ENCODE results near the gene HAND2. TPM values are rescaled to one million over a fixed set of nuclear protein-coding genes. Genes with fewer than 3 reads are reported as not detected.

HAND2 gene
- total RNA-seq, 1 donor from 2014 or later, result not detected

GRCh38 chr4:173536808-173537429 is 6.9 kb upstream of the HAND2 start:
- intact Hi-C loops (cut with micrococcal nuclease), result loop anchor here (5.0 kb wide), 1 partner anchor 35 kb away; no protein-coding TSS in a partner anchor

DNA sequence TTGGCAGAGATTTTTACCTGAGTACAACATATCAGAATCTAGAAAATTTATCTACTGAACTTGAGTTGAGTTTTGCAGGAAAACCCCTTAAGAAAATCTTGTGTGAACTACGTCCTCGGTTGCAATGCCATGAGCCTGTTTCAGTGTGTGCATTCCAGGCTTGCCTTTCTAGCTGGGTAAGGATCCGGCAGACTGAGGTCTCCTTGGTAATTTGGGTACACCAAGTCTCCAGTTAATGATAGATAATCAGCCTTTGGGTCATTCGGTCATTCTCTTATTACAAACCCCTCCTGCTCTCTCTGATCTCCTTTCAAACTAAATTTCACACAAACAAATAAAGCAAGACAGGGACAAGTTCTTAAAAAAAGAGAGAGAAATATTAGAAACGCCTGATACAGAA is 5.9 kb upstream of the HAND2 start:
- intact Hi-C loops (cut with micrococcal nuclease), result loop anchor here (5.0 kb wide), 1 partner anchor 34 kb away; no protein-coding TSS in a partner anchor

GRCh38 chr4:173535165-173535902 is 5.3 kb upstream of the HAND2 start:
- intact Hi-C loops (cut with micrococcal nuclease), result loop anchor here (5.0 kb wide), 1 partner anchor 33 kb away; no protein-coding TSS in a partner anchor

GRCh38 chr4:173534434-173534833 is 4.4 kb upstream of the HAND2 start:
- intact Hi-C loops (cut with micrococcal nuclease), result no loop called here

GRCh38 chr4:173532725-173533511 is 2.9 kb upstream of the HAND2 start:
- intact Hi-C loops (cut with micrococcal nuclease), result no loop called here

- intact Hi-C loops (cut with micrococcal nuclease), result loop anchor here (2.0 kb wide), 1 partner anchor 15 kb away; no protein-coding TSS in a partner anchor
These were observed 1.3 kb upstream of the HAND2 start for GRCh38 chr4:173531086-173531965.

- intact Hi-C loops (cut with micrococcal nuclease), result loop anchor here (1.0 to 2.0 kb wide), 2 partner anchors 8 to 14 kb away; no protein-coding TSS in a partner anchor
These were observed 477 bp upstream of the HAND2 start for GRCh38 chr4:173530326-173531085.

GRCh38 chr4:173528378-173529321 is 1.4 kb downstream of the HAND2 start:
- intact Hi-C loops (cut with micrococcal nuclease), result loop anchor here (5.0 kb wide), 1 partner anchor 689 kb away; no protein-coding TSS in a partner anchor

GRCh38 chr4:173527103-173527891 is 2.7 kb downstream of the HAND2 start:
- intact Hi-C loops (cut with micrococcal nuclease), result loop anchor here (5.0 kb wide), 1 partner anchor 690 kb away; no protein-coding TSS in a partner anchor

DNA sequence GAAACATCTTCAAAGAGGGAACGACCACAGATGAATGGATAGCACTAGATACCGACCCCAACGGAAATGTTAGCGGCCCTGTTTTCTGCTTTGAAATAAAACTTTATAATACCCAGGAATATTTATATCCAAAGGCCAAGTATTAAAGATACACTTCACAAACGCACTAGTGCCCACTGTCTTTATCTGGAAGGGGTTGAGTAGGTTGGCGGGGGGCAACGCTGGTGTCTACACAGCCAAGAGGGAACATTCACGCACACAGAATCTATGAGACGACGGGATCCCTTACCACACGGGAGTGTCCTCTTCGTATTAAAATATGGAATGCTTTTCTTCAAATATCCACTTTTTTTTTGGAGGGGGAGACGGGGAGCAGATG is 3.3 kb downstream of the HAND2 start:
- intact Hi-C loops (cut with micrococcal nuclease), result loop anchor here (5.0 kb wide), 1 partner anchor 691 kb away; no protein-coding TSS in a partner anchor

DNA sequence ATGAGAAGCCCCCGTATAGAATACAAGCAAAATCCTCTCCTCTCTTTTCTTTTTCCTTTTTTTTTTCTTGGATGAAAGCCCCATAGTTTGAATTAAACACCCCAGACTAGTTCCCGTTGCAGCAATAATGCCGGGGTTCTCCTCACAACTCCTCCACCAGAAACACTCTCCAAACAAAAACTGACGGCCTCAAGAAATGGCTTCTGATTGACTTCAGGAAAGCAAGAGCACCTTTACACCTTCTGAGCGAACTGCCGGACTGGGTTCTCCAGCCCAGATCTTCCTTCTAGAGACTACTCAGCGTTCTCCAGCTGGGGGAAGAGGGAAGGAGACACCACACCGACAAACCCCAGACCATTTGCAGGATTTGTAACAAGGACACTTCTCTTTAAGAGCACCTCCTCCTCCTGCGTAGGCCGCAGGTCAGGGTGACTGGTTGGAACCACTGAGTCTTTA is 4.0 kb downstream of the HAND2 start:
- intact Hi-C loops (cut with micrococcal nuclease), result loop anchor here (5.0 kb wide), 1 partner anchor 691 kb away; no protein-coding TSS in a partner anchor

GRCh38 chr4:173525118-173526011 is 4.7 kb downstream of the HAND2 start:
- intact Hi-C loops (cut with micrococcal nuclease), result loop anchor here (2.0 to 5.0 kb wide), 3 partner anchors 13 to 692 kb away; no protein-coding TSS in a partner anchor

DNA sequence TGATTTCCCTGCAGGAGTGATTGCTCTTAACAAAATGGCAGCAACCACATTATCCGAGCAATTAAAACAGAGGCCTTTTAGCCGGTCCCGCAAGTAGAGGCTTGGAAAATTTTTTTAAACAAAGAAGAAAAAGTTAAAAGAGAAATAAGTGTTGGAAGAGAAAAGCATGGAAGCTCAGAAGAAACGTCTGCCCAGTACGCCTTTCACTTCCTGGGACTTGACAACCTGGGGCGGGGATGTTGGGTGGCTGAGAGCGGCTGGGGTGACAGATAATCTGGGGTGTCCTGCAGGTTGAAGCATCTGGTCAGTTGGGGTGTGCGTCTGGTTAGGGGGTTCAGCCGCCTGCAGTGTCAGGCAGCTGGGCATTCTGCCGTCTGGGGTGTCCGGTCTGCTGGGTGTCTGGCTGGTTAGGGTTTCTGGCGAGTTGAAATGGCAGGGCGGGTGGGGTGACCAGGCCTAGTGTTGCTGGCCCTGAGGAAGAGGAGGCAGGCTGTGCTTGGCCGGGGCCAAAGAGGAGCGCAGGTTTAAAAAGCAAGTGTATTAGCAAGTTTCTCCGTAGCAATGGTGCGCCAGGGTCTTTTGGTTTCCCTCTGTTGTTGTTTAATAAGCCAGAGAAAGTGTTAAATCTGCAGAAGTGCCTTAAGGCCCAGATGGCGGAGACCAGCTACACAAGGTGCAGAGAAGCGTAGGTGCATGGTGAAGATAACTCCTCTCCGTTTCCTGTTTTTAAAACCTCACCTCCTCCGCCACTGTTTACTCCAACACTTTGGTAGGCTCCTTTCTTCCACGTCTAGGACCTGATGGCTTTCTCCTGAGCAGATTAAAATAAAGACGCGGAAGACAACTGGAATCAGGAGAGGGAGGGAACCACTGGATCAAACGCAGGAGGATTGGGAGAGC is 5.6 kb downstream of the HAND2 start:
- intact Hi-C loops (cut with micrococcal nuclease), result loop anchor here (2.0 to 5.0 kb wide), 3 partner anchors 14 to 693 kb away; no protein-coding TSS in a partner anchor

DNA sequence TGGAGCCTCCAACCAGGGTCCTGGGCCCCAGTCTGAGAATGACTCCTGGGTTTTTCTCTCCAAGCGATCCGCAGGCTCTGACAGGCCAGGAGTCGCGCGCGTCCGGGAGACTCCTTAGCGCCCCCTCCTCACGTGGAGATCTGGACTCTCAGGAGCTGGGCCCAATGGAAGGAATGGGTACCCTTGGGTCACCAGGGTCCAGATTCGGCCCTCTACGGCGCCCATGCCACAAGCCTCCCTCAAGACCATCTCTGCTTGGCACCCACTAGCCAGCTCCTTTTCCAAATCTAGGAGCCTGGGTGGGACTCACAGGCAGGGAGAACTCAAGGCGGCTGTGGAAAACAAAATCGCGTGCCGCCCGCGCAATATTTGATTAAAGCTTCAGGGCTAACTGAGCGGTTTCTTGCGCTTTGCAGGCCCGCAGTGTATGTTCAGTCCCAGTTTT is 7.1 kb downstream of the HAND2 start:
- intact Hi-C loops (cut with micrococcal nuclease), result loop anchor here (1.0 kb wide), 1 partner anchor 7 kb away; the partner anchor contains the start of gene HAND2
